Stimulated activated CD4-positive, alpha-beta T cell treated with anti-CD3 and anti-CD28 coated beads, Interleukin-15, amount 100 ng/mL, for 48 hours (primary cell): Measurements from ENCODE around the gene CHEK2.
"Not testable (repeated sequence)": the region's sequence is repeated elsewhere in the genome, so short reads cannot be mapped to it uniquely, and the experiment has no call there.

Source experiments
- DNase-seq, 2 donors: peaks; one replicate each; pipeline ENCODE4 v3.0.0-alpha.2; 2020; ENCODE audit warnings: low read depth in 2 of 2

The CHEK2 gene

DNA sequence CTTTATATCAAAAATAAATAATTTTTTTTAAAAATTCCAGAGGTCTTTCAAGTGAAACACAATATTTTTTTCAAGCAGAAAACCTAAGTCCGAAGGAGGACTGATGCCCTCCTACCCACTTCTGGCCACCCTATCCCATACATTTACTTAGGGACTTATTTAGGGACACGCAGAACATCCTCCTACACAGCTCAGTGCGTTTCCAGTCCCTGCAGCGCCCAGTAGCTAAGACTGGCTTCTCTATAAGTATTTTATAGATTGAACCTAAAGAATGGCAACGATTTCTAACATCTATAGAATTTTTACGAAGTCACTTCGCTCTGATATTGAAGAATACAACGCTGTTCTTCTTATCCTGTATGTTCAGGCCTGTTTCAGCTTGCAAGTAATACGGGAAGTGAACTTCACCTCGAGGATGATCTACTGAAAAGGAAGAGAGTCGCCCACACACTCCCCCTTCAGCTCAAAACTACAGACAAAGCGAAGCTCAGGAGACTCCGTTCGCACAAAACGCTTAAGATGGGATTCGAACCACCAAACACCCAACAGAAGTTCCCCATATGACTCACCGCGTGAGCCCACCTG is 328 bp downstream of the CHEK2 start:
- DNase-seq: no peak

DNA sequence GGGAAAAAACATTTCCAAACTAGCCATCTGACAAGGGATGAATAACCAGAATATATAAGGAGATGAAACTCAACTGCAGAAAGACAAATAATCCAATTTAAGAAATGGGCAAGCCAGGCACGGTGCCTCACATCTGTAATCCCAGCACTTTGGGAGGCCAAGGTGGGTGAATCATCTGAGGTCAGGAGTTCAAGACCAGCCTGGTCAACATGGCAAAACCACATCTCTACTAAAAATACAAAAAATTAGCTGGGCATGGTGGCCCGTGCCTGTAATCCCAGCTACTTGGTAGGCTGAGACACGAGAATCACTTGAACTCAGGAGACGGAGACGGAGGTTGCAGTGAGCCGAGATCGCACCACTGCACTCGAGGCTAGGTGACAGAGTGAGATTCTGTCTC is 2.7 kb downstream of the CHEK2 start:
- DNase-seq: not testable (repeated sequence)

DNA sequence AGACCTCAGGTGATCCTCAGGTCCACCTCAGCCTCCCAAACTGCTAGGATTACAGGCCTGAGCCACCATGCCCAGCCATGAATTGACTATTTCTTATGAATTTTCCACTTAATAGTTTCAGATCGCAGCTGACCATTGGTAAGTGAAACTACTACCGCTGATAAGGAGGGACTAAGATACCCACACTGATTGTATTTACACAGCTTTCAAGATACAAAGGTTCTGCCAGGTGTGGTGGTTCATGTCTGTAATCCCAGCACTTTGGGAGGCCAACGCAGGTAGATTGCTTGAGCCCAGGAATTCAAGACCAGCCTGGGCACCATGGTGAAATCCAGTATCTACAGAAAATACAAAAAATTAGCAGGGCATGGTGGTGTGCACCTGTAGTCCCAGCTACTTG is 3.9 kb downstream of the CHEK2 start:
- no peak for DNase-seq

DNA sequence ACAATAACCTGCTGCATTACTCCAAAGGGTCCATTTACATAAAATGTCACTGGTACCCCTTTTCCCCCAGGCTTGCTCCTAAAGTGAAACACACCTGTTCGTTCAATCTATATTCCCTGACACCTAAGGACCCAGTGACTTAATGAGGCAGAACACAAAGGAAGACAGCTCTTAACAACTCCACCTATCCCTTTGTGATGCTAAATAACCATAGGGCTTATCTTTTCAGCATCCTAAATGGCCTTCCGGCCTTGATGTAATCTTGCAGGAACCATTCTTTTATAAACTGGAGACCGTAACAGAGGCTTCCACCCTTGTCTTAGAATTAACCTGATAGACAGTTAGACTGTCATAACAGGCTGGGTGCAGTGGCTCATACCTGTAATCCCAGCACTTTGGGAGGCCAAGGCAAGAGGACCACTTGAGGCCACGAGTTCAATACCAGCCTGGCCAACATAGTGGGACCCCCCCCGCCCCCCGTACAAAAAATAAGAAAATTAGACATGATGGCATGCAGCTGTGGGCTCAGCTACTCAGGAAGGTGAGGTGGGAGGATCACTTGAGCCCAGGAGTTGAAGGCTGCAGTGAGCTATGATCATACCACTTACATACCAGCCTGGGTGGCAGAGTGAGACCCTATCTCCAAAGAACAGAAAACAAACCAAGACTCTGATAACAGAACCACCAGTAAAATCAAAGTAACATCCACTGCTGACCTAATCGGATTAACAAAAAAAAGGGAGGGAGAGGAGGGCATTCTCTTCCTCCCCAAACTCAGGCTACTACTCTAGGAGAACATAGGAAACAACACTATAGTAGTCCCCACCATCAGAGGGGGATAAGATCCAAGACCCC is 5.1 kb downstream of the CHEK2 start:
- DNase-seq: no peak

DNA sequence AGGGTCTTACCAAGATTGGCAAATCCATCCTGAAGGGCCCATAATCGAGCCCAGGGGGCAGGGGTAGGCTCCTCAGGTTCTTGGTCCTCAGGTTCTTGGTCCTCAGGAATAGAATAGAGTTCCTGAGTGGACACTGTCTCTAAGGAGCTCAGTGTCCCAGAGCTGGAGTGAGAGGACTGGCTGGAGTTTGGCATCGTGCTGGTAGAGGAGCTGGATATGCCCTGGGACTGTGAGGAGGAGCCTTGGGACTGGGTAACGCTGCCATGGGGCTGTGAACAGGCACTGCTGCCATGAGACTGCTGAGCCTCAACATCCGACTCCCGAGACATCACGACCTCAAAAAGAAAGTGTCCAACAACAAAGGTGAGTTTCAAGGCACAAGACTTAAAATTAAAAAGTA is 7.2 kb downstream of the CHEK2 start:
- no peak for DNase-seq

DNA sequence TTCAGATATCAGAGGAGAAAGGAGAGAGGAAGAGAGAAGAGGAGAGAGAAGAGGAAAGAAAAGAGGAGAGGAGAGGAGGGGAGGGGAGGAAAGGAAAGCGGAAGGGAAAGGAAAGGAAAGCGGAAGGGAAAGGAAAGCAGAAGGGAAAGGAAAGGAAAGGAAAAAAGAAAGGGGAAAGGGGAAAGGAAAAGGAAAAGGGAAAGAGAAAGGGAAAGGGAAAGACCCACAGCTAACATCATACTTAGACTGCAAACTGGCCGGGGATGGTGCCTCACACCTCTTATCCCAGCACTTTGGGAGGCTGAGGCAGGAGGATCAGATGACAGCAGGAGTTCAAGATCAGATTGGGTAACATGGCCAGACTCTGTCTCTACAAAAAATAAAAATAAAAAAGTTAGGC is 11.4 kb downstream of the CHEK2 start:
- DNase-seq: no peak

DNA sequence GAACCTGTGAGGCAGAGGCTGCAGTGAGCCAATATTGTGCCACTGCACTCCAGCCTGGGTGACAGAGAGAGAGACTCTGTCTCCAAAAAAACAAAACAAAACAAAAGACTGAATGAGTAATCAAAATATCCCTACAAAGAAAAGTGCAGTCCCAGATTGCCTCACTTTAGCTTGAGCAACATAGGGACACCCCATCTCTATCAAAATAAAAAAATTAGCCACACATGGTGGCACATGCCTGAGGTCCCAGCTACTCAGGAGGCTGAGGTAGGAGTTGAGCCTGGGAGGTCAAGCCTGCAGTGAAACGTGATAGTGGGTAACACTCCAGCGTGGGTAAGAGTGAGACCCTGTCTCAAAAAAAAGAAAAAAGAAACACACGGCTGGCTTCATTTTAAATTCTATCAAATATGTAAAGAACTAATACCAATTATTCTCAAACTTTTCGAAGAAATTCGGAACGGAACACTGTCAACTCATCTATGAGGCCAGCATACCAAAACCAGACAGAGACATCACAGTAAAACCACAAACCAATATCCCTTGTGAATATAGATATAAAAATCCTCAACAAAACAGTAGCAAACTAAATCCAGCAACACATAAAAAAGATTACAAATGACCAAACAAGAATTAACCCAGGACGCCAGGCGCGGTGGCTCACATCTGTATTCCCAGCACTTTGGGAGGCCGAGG is 12.9 kb downstream of the CHEK2 start:
- DNase-seq: no peak

- no peak for DNase-seq
Measured at GRCh38 chr22:28728002-28728401, 13.6 kb downstream of the CHEK2 start.

GRCh38 chr22:28718044-28718443 is 23.6 kb downstream of the CHEK2 start:
- DNase-seq: no peak

- DNase-seq: no peak
Measured at GRCh38 chr22:28716686-28717085, 24.9 kb downstream of the CHEK2 start.

- DNase-seq: no peak
Measured at GRCh38 chr22:28715611-28716010, 26.0 kb downstream of the CHEK2 start.

GRCh38 chr22:28714043-28714628 is 27.5 kb downstream of the CHEK2 start:
- no peak for DNase-seq

DNA sequence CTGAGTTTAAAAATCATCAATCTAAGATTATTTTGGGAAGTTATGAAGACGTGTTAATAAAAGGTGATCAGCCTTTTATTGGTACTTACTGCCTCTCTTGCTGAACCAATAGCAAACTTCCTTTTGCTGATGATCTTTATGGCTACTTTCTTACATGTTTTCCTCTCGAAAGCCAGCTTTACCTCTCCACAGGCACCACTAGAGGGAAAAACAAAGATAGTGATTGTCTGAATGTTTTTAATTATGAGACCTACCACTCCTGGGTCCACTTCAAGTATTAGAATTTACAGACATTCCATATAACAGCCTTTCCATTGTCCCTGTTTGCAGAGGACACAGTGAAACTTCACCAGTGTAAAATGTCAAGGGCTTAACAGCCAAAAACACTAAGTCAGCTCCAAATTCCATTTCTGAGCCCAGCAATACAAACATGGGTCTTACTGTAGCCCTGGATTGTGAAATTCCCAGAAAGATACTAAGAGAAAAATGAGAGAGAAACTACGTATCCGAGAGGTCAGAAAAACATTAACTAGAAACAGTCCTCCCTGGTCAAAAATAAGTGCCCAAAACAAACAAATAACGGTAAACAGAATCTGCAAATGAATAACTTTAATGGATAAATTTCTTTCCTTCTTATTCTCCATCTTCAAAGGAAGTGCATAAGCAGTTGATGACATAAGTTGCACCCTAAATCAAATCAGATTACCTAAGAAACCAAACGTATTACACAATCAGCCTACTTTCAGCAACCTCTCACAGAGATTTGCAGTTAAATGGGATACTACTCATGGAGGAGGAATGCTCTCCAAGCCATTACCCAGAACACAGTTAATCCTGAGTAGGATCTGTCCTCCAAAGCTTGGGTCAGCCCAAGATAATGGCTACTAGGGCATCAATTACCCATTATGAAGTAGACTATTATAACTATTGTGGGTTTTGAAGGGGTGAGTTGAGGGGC is 29.5 kb downstream of the CHEK2 start:
- DNase-seq: no peak

GRCh38 chr22:28711341-28711740 is 30.3 kb downstream of the CHEK2 start:
- no peak for DNase-seq

DNA sequence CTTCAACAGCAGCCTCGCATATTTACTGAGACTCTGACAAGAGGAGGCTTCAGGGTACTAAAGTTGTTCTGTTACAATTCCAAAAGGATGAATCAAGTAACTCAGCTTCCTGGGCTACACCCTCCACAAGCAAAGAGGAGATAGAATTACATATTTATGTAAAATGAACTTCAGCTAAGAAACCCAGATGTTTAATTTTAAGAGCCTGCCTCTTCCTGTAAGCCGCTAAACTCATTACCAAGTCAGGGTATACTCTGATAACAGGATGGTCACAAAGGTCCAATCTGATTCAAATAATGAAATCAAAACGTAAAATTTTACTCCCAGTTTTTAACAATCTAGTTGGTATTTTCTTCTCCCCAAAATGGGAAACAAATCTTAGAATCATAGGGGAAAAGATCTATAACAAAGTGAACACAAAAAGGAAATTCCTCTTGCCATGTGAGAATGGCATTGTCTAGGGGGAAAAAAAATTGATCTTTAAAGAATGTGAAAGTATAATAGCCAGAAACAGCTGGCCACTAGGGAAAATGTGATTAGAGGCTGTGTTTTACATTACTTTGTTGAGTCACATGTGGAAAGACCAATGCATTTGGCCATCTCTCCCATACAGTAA is 30.9 kb downstream of the CHEK2 start:
- DNase-seq: no peak

DNA sequence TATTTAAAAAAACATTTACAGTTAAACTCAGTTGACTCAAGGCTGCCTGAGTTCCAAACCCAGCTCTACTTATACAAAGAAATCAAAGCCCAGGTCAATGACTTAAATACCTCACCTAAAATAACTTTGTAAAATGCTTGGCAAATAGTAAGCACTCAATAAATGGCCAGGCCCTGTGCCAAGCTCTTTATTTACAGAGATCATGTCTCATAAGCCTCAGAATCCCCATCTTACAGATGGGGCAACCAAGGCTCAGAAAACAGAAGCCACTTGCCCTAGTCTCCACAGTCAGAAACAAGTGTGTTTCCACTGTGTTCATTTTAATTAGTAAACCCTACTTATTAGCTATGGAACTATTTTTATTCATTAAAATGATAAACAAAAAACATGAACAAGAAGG is 31.5 kb downstream of the CHEK2 start:
- DNase-seq: no peak

- DNase-seq: no peak
Measured at GRCh38 chr22:28706845-28707244, 34.8 kb downstream of the CHEK2 start.

- DNase-seq: no peak
Measured at GRCh38 chr22:28703436-28703835, 38.2 kb downstream of the CHEK2 start.

DNA sequence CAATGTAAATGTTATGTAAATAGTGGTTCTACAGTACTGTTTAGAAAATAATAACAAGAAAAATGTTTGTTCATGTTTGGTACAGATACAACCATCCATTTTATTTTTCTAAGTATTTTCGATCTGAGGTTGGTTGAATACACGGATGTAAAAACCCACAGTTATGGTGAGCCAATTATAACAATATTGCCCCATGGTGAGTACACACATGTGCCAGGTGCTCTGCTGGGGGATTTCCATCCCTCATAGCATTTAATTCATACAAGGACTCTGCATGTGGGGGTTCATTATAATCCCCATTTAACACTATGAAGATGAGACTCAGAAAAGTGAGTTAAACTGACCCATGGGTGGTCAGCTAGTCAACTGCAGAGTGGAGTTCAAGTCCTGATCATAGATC is 38.7 kb downstream of the CHEK2 start:
- no peak for DNase-seq

GRCh38 chr22:28693041-28693760 is 48.4 kb downstream of the CHEK2 start:
- DNase-seq: not testable (repeated sequence)
